Astrocyte of the hippocampus (primary cell): ENCODE data around the gene TNP2.
A peak's percentile ranks its signal among the peaks of the same experiment; 100 is the strongest.
"Not testable (repeated sequence)": the region's sequence is repeated elsewhere in the genome, so short reads cannot be mapped to it uniquely, and the experiment has no call there.

Experiments
- DNase-seq: peaks from one replicate; pipeline ENCODE4 v3.0.0; 2011; ENCODE audit warnings: low read depth, low spot score

TNP2 gene

GRCh38 chr16:11300560-11300892, 31.4 kb upstream of the TNP2 start:
- no peak for DNase-seq

DNA sequence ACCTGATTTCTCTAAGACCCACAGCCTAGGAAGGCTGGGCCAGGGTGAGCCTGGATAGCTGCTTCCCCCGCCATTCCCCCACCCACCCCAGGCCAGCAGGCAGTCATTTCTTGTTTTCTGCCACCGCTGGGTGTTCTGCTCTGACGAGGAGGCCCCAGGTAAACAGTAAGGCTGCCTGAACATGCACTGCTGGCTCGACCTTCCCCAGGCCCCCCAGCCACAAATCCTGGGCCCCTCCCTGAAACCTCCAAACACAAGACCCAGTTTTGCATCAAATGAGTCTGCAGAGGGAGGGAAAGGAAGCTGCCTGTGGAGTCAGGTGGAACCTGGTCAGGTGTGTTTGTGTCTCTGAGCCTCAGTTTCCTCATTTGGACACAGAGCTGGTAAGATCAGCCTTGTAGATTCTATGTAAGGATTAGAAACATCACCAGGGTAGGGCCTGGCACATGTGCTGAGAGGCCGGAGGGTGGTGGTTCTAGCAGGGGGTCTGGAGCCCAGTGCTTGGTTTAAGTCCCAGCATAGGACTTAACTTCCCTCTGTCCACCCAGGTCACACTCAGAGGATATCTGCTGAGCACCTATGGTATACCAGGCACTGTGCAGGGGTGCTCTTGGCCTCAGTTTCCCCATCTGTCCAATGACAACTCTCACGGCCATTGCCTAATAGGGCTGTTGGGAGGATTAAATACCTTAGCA, 30.9 kb upstream of the TNP2 start:
- DNase-seq: no peak

DNA sequence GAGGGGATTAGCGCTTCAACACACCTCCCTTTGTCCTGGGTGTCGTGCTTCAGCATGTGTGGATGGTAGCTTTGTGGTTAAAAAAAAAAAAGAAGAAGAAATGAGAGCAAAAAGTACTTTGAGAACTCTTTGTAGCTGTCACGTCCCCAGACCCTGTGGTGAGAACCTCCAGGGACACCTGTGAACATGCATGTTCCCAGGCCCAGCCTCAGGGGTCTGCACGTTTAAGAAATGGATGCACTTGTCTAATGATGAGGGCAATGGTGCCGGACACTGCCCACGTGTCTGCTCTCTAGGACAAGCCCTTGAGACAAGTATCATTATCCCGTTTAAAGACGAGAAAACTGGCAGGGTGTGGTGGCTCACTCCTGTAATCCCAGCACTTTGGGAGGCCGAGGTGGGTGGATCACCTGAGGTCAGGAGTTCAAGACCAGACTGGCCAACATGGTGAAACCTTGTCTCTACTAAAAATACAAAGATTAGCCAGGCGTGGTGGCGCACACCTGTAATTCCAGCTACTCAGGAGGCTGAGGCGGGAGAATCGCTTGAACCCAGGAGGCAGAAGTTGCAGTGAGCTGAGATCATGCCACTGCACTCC, 29.9 kb upstream of the TNP2 start:
- DNase-seq: not testable (repeated sequence)

DNA sequence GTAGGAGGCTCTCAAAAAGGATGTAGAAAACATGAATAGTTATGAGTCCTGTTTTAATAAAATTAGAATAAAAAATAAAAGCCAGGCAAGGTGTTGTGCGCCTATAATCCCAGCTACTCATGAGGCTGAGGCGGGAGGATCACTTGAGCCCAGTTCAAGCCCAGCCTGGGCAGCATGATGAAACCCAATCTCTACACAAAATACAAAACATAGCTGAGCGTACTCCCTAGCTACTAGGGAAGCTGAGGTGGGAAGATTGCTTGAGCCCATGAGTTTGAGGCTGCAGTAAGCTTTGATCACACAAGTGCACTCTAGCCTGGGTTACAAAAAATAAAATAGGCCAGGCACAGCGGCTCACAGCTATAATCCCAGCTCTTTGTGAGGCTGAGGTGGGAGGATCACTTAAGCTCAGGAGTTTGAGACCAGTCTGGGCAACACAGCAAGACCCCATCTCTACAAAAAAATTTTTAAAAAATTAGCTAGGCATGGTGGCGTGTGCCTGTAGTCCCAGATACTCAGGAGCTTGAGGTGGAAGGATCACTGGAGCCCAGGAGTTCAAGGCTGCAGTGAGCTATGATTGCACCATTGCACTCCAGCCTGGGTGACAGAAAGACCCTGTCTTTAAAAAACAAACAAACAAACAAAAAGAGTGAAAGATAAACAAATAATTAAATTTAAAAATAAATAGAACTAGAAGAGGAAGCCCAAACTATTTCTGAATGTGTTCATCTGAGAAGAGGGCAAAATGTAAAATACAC, 29.2 kb upstream of the TNP2 start:
- DNase-seq: no peak

GRCh38 chr16:11297492-11298142, 28.5 kb upstream of the TNP2 start:
- peak; percentile 96 for DNase-seq

DNA sequence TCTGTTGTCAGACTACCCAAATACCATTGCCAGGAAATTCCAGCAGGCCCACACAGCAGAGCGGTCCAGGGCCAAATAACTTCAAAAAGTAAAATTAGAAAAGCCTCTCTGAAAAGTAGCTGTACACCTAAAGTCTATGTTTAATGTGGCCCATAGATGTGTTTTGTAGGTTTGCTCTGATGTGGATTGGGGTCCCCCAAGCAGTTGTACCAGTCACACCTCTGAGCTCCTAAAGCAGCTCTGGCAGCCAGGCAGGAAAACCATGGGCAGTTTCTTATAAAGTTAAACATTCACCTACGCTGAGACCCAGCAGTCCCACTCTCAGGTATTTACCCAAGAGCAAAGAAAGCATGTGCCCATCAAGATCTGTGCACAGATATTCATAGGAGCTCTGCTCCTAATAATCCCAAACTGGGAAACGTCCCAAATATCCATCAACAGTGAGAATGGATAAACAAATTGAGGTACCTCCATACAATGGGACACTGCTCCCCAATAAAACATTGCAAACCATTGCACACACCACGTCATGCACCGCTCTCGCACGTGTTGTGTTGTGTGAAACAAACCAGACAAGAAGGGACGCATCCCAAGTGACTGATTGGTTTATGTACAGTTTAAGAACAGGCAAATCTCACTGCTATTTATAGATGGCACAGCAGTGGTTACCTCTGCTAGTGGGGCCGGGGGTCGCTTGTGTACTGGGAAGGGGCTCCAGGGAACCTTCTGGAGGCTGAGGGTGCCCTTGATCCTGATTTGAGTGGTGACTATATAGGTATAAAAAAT, 27.8 kb upstream of the TNP2 start:
- peak; percentile 41 for DNase-seq

GRCh38 chr16:11296351-11296705, 27.2 kb upstream of the TNP2 start:
- DNase-seq: no peak

- no peak for DNase-seq
Observed at GRCh38 chr16:11295672-11296071, 26.5 kb upstream of the TNP2 start.

DNA sequence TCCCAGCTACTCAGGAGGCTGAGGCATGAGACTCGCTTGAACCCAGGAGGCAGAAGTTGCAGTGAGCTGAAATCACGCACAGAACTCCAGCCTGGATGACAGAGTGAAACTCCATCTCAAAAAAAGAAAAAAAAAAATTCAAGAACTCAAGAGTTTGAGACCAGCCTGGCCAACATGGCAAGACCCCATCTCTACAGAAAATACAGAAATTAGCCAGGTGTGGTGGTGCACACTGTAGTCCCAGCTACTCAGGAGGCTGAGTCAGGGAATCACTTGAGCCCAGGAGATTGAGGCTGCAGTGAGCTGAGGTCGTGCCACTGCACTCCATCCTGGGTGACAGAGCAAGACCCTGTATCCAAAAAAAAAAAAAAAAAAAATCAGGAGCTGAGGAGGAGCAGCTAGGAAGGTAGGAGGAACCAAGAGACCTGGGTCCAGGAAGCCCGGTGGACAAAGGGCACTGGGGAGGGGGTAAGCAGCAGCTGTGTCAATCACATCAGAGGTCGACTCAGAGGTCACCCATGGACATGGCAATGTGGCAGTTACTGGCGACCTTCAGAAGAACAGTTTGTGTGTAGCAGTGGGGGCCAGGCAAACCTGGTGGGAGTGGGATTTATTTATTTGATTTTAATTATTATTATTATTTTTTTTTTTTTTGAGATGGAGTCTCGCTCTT, 23.1 kb upstream of the TNP2 start:
- no peak for DNase-seq

DNA sequence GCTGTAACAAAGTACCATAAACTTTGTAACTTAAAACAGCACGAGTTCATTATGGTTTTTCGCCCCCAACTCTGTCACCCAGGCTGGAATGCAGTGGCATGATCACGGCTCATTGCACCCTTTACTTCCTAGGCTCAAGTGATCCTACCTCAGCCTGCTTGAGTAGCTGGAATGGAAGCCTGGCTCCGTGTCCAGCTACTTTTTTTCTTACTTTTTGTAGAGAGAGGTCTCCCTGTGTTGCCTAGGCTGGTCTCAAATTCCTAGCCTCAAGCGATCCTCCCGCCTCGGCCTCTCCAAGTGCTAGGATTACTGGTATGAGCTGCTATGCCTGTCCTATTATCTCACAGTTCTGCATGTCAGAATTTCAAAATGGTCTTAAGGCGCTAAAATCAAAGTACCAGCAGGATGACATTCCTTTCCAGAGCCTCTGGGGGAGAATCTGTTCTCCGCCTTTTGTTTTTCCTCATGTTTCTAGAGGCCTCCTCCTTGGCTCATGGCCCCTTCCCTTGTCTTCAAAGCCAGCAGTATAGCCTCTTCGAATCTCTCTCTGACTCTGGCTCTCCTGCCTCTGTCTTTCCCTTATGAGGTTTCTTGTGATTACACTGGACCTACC, 22.1 kb upstream of the TNP2 start:
- DNase-seq: peak; percentile 43

GRCh38 chr16:11290102-11290893, 21.2 kb upstream of the TNP2 start:
- no peak for DNase-seq

- not testable (repeated sequence) for DNase-seq
Observed at GRCh38 chr16:11289696-11290095, 20.6 kb upstream of the TNP2 start.

DNA sequence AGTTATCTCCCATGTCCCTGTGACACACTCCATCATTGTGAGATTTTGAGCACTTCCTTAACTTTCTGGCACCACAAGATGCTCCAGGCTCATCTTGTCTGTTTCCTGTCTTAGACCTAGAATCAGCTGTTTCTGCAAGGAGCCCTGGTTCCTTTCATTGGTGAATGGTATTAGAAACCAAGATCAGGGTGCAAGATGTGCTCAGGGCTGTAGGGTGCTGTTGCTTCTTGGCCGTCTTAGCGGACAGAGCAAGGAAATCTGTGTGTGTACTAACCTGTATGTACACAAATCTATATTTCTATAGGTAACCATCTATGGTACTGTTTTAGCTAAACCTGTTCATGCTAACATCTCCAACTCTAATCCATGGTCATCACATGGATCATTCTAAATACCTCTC, 20.1 kb upstream of the TNP2 start:
- no peak for DNase-seq

DNA sequence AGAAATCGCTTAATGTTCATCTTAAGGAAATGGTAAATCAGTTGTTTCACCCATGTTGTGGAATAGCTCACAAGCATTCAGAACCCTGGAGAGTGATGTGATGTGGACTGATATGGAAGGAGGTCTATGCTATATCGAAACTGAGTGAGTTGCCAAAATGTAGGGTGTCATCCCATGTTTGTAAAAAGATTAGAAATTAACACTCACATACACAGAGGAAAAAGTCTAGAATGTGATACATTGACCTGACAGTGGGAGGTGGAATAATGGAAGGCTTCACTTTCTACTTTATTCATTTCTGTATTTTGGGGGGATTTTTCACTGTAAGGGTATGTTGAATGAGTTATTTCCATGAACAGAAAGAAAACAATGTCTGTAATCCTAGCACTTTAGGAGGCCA, 16.7 kb upstream of the TNP2 start:
- no peak for DNase-seq

GRCh38 chr16:11283820-11284248, 14.7 kb upstream of the TNP2 start:
- DNase-seq: no peak

DNA sequence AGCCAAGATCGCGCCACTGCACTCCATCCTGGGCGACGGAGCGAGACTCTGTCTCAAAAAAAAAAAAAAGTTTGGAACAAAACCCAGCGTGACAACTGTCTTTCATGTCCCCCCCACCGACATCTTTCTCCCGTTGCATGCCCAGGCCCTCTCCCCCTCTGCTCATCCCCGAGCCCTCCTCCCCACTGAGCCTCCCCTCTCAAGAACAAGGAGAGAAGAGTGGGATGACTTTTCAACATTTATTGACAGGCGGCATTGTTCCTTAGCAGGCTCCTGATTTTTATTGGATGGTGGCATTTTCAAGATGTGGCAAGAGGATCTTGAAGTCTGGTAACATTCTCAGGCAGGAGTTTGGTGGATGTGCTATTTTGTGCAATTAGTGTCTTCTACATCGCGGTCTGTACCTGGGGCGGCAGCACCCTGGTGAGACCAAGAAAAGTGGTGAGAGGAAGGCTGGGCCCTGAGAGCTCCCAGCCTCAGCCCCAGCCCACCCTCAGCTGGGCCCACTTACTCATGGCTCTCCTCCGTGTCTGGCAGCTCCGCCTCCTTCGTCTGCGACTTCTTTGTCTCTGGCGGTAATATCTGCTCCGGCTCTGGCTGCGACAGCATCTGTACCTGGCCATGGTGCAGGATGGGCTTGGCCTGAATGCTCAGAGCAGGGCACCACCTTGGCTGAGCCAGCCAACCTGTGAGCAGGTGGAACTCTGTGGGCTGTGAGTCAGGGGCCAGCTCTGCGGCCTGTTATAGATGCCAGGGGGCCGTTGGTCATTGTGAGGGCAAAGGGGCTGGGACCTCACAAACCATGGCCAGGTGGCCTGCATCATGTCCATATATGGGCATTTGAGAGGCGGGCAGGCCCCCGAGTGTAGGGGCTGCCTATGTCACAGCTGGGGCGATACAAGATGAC, 11.7 kb upstream of the TNP2 start, which contains the start of gene PRM1:
Gene PRM1 (minus strand): TSS at position 715 of the 907 bp plus-strand sequence. CDS start 92 bp downstream, at position 623.
- DNase-seq: no peak

DNA sequence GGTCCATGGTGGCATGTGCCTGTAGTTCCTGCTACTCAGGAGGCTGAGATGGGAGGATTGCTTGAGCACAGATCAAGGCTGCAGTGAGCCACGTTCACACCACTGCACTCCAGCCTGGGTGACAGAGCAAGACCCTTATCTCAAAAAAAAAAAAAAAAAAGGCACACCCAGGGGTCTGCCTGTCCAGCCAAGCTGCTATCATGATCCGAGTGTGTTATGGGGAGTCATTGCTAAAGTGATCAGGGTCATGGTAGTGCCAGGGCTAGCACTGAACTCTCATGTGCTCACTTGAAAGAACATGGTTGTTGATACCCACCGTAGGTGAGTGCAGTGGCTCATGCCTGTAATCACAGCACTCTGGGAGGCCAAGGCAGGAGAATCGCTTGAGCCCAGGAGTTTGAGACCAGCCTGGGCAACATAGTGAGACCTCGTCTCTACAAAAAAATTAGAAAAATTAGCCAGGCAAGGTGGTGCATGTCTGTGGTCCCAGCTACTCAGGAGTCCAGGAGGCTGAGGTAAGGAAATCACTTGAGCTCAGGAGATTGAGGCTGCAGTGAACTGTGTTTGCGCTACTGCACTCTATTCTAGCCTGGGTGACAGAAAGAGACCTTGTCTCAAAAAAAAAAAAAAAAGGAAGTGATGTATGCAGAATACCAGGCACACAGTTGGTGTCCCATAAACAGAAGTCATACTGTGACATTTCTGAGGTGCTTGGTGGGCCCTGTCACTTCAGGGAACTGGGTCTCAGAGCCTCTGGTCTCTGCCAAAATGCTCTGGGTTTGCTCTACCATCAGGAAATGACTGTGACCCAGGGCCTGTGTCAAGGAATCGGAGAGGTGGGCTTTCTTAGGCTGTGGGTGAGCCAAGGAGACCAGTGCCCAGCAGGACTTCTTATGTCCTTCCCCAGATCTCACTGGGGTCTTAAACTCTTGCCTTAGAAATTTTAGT, 9.8 kb upstream of the TNP2 start:
- no peak for DNase-seq
